Measurements from ENCODE around the gene RFX1. TPM values are rescaled to one million over a fixed set of nuclear protein-coding genes. Genes with fewer than 3 reads are reported as not detected.
A peak's percentile ranks its signal among the peaks of the same experiment; 100 is the strongest.

Gene RFX1
- total RNA-seq, 2 donors from 2014 or later = 9.2 to 12.7 TPM

DNA sequence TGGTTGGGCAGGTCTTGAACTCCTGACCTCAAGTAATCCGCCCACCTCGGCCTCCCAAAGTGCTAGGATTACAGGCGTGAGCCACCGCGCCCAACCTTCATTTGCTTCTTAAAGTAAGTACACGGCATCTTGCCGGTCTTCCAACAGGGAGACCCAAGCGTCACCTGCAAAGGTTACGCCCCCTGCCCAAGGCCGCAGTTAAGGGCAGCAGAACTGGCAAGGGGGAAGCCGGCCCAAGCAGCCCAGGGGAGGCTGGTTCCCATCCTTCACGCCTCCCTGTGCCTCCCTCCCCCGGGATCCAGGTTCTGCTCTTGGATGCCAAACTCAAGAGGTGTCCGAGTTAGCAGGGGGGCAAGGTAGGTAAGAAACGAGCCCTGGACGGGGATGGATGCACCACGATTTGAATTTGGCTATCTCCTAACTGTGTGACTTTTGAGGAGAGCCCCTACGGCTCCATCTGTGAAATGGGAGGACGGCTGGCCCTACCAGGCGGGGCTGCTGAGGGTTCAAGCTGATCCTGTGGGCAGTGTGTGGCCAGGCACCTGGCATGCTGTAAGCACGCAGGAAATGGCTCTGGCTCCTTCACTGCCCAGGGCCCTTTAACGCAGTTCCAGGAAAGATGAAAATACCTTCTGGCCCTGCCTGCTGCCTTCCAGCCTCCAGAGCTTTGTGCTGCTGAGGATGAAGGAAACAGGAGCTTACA is 9.0 kb downstream of the RFX1 start:
- TF ChIP-seq, protein P1, sequence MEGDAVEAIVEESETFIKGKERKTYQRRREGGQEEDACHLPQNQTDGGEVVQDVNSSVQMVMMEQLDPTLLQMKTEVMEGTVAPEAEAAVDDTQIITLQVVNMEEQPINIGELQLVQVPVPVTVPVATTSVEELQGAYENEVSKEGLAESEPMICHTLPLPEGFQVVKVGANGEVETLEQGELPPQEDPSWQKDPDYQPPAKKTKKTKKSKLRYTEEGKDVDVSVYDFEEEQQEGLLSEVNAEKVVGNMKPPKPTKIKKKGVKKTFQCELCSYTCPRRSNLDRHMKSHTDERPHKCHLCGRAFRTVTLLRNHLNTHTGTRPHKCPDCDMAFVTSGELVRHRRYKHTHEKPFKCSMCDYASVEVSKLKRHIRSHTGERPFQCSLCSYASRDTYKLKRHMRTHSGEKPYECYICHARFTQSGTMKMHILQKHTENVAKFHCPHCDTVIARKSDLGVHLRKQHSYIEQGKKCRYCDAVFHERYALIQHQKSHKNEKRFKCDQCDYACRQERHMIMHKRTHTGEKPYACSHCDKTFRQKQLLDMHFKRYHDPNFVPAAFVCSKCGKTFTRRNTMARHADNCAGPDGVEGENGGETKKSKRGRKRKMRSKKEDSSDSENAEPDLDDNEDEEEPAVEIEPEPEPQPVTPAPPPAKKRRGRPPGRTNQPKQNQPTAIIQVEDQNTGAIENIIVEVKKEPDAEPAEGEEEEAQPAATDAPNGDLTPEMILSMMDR (IDR thresholded peaks at IDR 0.05) = no peak
- TF ChIP-seq POLR2AphosphoS5 (IDR thresholded peaks at IDR 0.05) (no peak), POLR2A (IDR thresholded peaks at IDR 0.05) (no peak)
- no peaks in the 10 kb centered on the region for H3K27me3 ChIP-seq (replicated peaks; ENCODE audit: insufficient read depth)
- no peaks in the 10 kb centered on the region for H3K9me3 ChIP-seq
- intact Hi-C loops (cut with DNase I) = no loop called here
- H3K36me3 ChIP-seq = no peaks in the 10 kb centered on the region
- no peak for DNase-seq (ENCODE audit: low spot score)
- H3K4me3 ChIP-seq = no peak overlapping the region
- H3K27ac ChIP-seq = no peak overlapping the region
- no peaks in the 10 kb centered on the region for H3K4me1 ChIP-seq (replicated peaks)
- 90% methylated on average over 22 of the region's 22 CpGs for WGBS

DNA sequence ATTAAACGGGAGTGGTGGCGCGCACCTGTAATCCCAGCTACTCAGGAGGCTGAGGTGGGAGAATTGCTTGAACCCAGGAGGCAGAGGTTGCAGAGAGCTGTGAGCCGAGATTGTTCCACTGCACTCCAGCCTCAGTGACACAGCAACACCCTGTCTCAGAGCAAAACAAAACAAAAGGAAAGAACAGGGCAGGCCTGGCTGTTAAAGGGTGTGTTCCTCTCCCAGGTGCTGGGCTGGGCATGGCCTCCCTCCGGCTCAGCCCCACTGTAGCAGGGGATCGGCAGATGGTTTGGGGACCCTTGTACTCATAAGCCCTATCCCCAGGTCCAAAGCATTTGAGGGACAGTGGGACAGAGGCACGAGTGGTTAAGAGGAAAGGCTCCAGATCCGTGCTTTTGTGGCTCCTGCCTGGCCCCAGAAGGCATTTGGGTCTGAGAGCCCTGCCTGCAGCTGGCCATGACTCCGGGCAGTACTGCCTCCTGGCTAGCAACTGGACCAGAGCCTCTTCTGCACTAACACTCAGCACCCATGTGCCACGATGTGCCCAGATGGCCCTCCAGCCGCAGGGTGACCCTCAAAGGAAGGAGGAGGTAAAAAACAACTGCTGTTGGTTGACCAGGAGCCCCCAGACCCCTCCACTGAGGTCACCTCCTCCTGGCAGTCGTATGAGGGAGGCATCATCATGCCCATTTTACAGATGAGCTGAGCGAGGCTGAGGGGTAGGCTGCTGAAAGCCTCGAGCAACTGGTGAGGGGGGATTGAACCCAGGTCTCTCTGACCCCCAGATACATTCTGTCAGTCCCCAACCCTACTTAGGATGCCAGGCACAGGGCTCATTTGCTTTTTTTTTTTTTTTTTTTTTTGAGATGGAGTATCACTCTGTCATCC is 10.0 kb downstream of the RFX1 start:
- whole genome bisulfite sequencing = 89% methylated on average over 14 of the region's 14 CpGs
- Histone ChIP-seq H3K9me3 (no peaks in the 10 kb centered on the region), H3K4me1 (replicated peaks) (no peaks in the 10 kb centered on the region), H3K36me3 (no peaks in the 10 kb centered on the region), H3K27me3 (replicated peaks; ENCODE audit: insufficient read depth) (no peaks in the 10 kb centered on the region), H3K4me3 (no peak overlapping the region), H3K27ac (no peak overlapping the region)
- no peak for TF ChIP-seq POLR2AphosphoS5 (IDR thresholded peaks at IDR 0.05)
- intact Hi-C loops (cut with DNase I) = no loop called here
- DNase-seq (ENCODE audit: low spot score) = no peak

DNA sequence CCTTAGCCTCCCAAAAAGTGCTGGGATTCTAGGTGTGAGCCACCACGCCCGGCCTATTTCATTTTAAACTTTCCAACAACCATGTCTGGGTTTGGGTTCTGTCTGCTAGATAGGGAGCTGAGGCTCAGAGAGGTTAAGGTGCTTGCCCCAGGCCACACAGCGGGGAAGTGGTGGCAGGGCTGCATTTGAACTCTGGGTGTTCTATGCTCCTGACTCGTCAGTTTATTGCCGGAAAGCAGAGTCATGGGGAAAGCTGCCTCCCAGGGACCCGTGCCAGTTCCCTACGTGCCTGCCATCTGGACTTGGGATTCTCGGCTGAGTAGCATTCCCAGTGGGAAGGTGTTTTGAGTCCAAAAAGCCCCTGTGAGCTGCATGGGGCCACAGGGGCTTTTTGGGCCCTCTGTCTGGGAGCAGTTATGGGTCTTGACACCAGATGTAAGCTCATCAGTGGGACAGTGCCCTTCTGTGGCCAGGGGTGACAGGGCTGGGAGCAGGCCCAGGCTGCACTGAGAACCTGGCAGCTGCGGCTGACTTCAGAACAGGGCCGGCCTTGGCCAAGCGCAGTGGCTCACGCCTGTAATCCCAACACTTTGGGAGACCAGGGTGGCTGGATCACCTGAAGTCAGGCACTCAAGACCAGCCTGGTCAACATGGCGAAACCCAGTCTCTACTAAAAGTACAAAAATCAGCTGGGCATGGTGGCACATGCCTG is 10.9 kb downstream of the RFX1 start:
- Histone ChIP-seq H3K27ac (peak overlapping the region in 1 of 2 donors; percentile 12), H3K36me3 (no peaks in the 10 kb centered on the region), H3K4me3 (no peak overlapping the region), H3K27me3 (replicated peaks; ENCODE audit: insufficient read depth) (no peaks in the 10 kb centered on the region), H3K4me1 (replicated peaks) (no peaks in the 10 kb centered on the region), H3K9me3 (no peaks in the 10 kb centered on the region)
- 80% methylated on average over 13 of the region's 13 CpGs for WGBS
- no peak for DNase-seq (ENCODE audit: low spot score)
- intact Hi-C loops (cut with DNase I) = no loop called here
- TF ChIP-seq POLR2AphosphoS5 (IDR thresholded peaks at IDR 0.05) = peak; percentile 19
- TF ChIP-seq, protein P1 (IDR thresholded peaks at IDR 0.05) = no peak

DNA sequence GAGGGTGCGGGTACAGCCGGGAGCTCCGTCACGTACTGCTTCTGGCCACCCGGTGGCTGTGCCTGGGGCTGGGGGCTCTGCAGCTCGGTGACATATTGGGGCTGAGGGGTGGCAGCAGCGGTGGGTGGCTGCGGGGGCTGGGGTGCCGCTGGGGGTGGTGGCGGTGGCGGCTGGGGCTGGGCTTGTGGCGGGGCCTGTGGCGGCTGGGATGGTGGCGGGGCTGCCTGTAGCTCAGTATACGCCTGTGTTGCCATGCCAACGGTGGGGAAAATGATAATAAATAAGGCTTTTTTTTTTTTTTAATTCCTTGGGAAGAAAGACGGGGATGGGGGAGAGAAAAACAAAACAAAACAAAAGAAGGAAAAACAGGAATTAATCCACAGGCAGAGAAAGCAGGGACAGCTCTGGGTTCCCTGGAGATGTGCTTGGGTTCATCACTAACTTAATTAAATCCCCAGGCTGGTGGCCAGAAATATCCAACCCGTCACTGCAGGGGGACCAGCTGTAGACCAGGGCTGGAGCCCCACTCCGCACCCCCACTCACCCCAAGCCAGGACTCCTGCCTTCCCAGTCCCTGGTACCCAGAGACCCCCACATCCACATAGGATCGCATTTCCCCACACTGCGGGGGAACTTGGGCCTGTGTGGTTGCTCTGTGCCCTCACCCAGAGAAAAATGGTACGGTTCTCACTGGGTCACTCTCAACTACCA is 12.4 kb downstream of the RFX1 start:
- 91% methylated on average over 22 of the region's 22 CpGs for WGBS
- Histone ChIP-seq H3K4me3 (no peak overlapping the region), H3K27me3 (replicated peaks; ENCODE audit: insufficient read depth) (no peaks in the 10 kb centered on the region), H3K36me3 (no peaks in the 10 kb centered on the region), H3K9me3 (no peaks in the 10 kb centered on the region), H3K4me1 (replicated peaks) (no peaks in the 10 kb centered on the region), H3K27ac (no peak overlapping the region)
- TF ChIP-seq, protein P1 (IDR thresholded peaks at IDR 0.05) = no peak
- no peak for TF ChIP-seq POLR2A (IDR thresholded peaks at IDR 0.05)
- no peak for TF ChIP-seq POLR2AphosphoS5 (IDR thresholded peaks at IDR 0.05)
- intact Hi-C loops (cut with DNase I) = no loop called here
- DNase-seq (ENCODE audit: low spot score) = no peak

DNA sequence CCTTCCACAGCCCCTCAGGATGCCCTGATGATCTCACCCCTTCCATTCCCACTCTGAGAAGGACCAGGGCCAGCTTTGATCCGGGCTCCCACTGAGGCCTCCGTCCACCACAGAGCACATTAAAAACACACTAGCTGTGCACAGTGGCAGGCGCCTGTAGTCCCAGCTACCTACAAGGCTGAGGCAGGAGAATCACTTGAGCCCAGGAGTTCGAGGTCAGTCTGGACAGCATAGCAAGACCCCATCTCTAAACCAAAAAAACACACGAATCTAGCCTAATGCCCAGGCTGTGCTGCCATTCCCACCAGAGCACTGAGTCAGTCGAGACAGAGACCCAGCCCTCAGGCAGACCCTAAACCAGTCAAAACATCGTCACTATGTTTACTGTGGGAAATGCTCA is 14.1 kb downstream of the RFX1 start:
- H3K4me1 ChIP-seq (replicated peaks) = no peaks in the 10 kb centered on the region
- TF ChIP-seq, protein P1 (IDR thresholded peaks at IDR 0.05) = no peak
- TF ChIP-seq POLR2AphosphoS5 (IDR thresholded peaks at IDR 0.05) (no peak), POLR2A (IDR thresholded peaks at IDR 0.05) (no peak)
- intact Hi-C loops (cut with DNase I) = no loop called here

More for the DNA sequence above, 14.1 kb downstream of the RFX1 start:
- Histone ChIP-seq H3K36me3 (no peaks in the 10 kb centered on the region), H3K27me3 (replicated peaks; ENCODE audit: insufficient read depth) (no peaks in the 10 kb centered on the region), H3K9me3 (no peaks in the 10 kb centered on the region), H3K4me3 (no peak overlapping the region), H3K27ac (no peak overlapping the region)
- DNase-seq (ENCODE audit: low spot score) = no peak
- WGBS = 94% methylated on average over 6 of the region's 7 CpGs
